GM12878 (cell line): ENCODE results near the gene RAC3. TPM values are rescaled to one million over a fixed set of nuclear protein-coding genes. Genes with fewer than 3 reads are reported as not detected.

Experiments used
- ATAC-seq: fragments of 200-7000 bp; cut with Tn5 transposase; 3 replicates; pipeline ENCODE4 v1.9.1; 2020; ENCODE audit warnings: mild to moderate bottlenecking, moderate library complexity
- BruUV-seq: library from RNA; stranded (reverse); fragments of 400-500 nt; replicated peaks from 2 replicates; lab custom pipeline; 2021; lab: Mats Ljungman, UMichigan
- CTCF ChIA-PET: fragments of 300-600 bp; sonication (Branson Sonifier 250); formaldehyde crosslinking; extraction: SDS; loops from one replicate; lab custom pipeline; 2021; ENCODE audit warnings: inconsistent platforms; lab: Yijun Ruan, JAX
- POLR2A ChIA-PET: fragments of 350-600 bp; formaldehyde crosslinking; extraction: SDS; loops from one replicate; lab custom pipeline; 2021; ENCODE audit warnings: inconsistent platforms; lab: Charles Lee
- RAD21 ChIA-PET: fragments of 300-600 bp; sonication (Branson Sonifier 250); formaldehyde crosslinking; loops from one replicate; lab custom pipeline; 2023; ENCODE audit warnings: antibody characterized with exemption; ENCODE audit not compliant: unreplicated experiment; lab: Charles Lee
- SMC1A ChIA-PET: fragments of 300-600 bp; sonication (Branson Sonifier 250); formaldehyde crosslinking; loops from one replicate; lab custom pipeline; 2023; ENCODE audit not compliant: unreplicated experiment, uncharacterized antibody; lab: Charles Lee
- DNase-seq: peaks from one replicate; pipeline ENCODE4 v3.0.0-alpha.2; 2011; ENCODE audit warnings: low read depth, low spot score
- FAIRE-seq: peaks from 3 replicates; lab custom pipeline; 2011; peaks lifted over from hg19 to GRCh38; lab: Jason Lieb, UNC
- H2AFZ ChIP-seq: 2 replicates; pipeline ENCODE4 v1.6.0; 2011; ENCODE audit warnings: low read depth, low read length, control low read depth; ENCODE audit not compliant: control insufficient read depth
- H3K27ac ChIP-seq: 2 replicates; pipeline ENCODE4 v1.5.1; 2011; ENCODE audit warnings: control low read depth; ENCODE audit not compliant: control insufficient read depth, insufficient read depth
- H3K27me3 ChIP-seq, 2 experiments: replicated peaks in 1 of 2; 2 replicates each; pipeline versions ENCODE4 v1.6.0 to v1.6.1; 2011; ENCODE audit warnings: low read length in 1 of 2; ENCODE audit not compliant: control insufficient read depth in 2 of 2, insufficient read depth in 2 of 2
- H3K36me3 ChIP-seq, 2 experiments: 2 replicates each; pipeline ENCODE4 v1.5.1; 2011; ENCODE audit warnings: low read length in 1 of 2; ENCODE audit not compliant: control insufficient read depth in 2 of 2, insufficient read depth in 2 of 2
- H3K4me1 ChIP-seq: 2 replicates; pipeline ENCODE4 v1.6.1; 2011; ENCODE audit warnings: mild to moderate bottlenecking, low read length, moderate library complexity, mixed read lengths; ENCODE audit not compliant: control insufficient read depth, insufficient read depth
- H3K4me2 ChIP-seq: 2 replicates; pipeline ENCODE4 v1.6.0; 2011; ENCODE audit warnings: control low read depth; ENCODE audit not compliant: control insufficient read depth, insufficient read depth
- H3K4me3 ChIP-seq: fragments of 200-600 bp; sonication (generic); 2 replicates; pipeline ENCODE4 v1.5.1; 2016
- H3K79me2 ChIP-seq: 2 replicates; pipeline ENCODE4 v1.6.0; 2011; ENCODE audit warnings: low read length; ENCODE audit not compliant: control insufficient read depth, insufficient read depth
- H3K9ac ChIP-seq: 2 replicates; pipeline ENCODE4 v1.8.0; 2011; ENCODE audit warnings: low read length, control low read depth, mixed read lengths; ENCODE audit not compliant: control insufficient read depth, insufficient read depth
- H3K9me3 ChIP-seq: replicated peaks from 3 replicates; pipeline ENCODE4 v1.5.1; 2011; ENCODE audit warnings: mild to moderate bottlenecking, low read length; ENCODE audit not compliant: control insufficient read depth, insufficient read depth
- H4K20me1 ChIP-seq: 2 replicates; pipeline ENCODE4 v1.6.0; 2011; ENCODE audit not compliant: control insufficient read depth, insufficient read depth
- POLR2A ChIP-seq: IDR thresholded peaks from 2 replicates; pipeline ENCODE4 v1.6.1; 2011; ENCODE audit warnings: low read depth, mild to moderate bottlenecking, low read length
- TCF12 ChIP-seq: IDR thresholded peaks from 2 replicates; pipeline ENCODE4 v1.6.1; 2011; ENCODE audit warnings: low read depth, mild to moderate bottlenecking, low read length
- ZNF384 ChIP-seq: IDR thresholded peaks from 2 replicates; pipeline ENCODE4 v1.6.1; 2012; ENCODE audit warnings: low read depth, mild to moderate bottlenecking, low read length, improper control_type of control experiment, borderline replicate concordance
- WGBS: methylation state at CpG from one replicate; pipeline ENCODE4 v1.1.6; 2016; ENCODE audit warnings: low lambda C conversion rate; ENCODE audit not compliant: insufficient replicate concordance, insufficient coverage; ENCODE audit errors: missing lambda C conversion rate; 5-methylcytosine and 5-hydroxymethylcytosine counted together
- in situ Hi-C: fragments of 300-500 bp; cut with MboI; formaldehyde crosslinking; loops from 9 replicates; pipeline ENCODE4 v1.14.3; 2018; ENCODE audit warnings: mixed read lengths
- intact Hi-C: fragments of 100-400 bp; cut with micrococcal nuclease; formaldehyde crosslinking; loops from one replicate; pipeline ENCODE4 v1.14.2; 2022; ENCODE audit not compliant: unreplicated experiment
- polyA plus RNA-seq, 11 experiments: library from polyadenylated mRNA; depleted of rRNA in 4 of 11; unstranded in 6 of 11; stranded (reverse) in 5 of 11; fragments of >200 nt; fragmentation: Nextera tagmentation in 4 of 11; fragmentation: Illumina TruSeq in 1 of 11; extraction: Ambion mirVana in 4 of 11; extraction: Trizol in 1 of 11; gene quantifications; 1 replicate in 1 of 11; 2 replicates in 10 of 11; pipeline versions ENCODE4 v1.2.1 to v1.2.3, GENCODE V29; 2011 to 2016; ENCODE audit warnings: inconsistent platforms in 2 of 11, missing spikeins in 2 of 11, low read depth in 1 of 11
- total RNA-seq, 4 experiments: library from RNA; depleted of rRNA in 3 of 4; stranded (reverse); fragments of >200 nt in 3 of 4; fragmentation: Illumina TruSeq in 1 of 4; extraction: Trizol in 1 of 4; gene quantifications; 2 replicates each; pipeline versions ENCODE4 v1.2.1 to v1.2.3, GENCODE V29; 2013 to 2021

RAC3 gene
- total and polyA plus RNA-seq, 10 of the 15 experiments (the other 5 are each of a cell fraction or from before 2014, with no cell fraction given), result 0.11 to 32.9 (median 6.7) TPM

GRCh38 chr17:82011617-82012187, 19.8 kb upstream of the RAC3 start:
- ATAC-seq, result no peak
- ChIA-PET POLR2A (no interaction called here), SMC1A (no interaction called here), RAD21 (no interaction called here), CTCF (no interaction called here)
- 68% methylated on average over 12 of the region's 19 CpGs for whole genome bisulfite sequencing
- no peak overlapping the region for H3K4me2 ChIP-seq
- no peak for FAIRE-seq
- no peak overlapping the region for H3K9ac ChIP-seq
- TF ChIP-seq POLR2A (peak; percentile 14; the same call in 1 of the 2 replicates), TCF12 (no peak)
- no peaks in the 10 kb centered on the region for H3K4me1 ChIP-seq
- H3K9me3 ChIP-seq, result no peaks in the 10 kb centered on the region
- H3K4me3 ChIP-seq, result no peak overlapping the region
- intact Hi-C loops (no loop called here), in situ Hi-C loops (no loop called here)
- no TSS peak for BruUV-seq
- H4K20me1 ChIP-seq, result no peaks in the 10 kb centered on the region
- no peaks in the 10 kb centered on the region for H3K79me2 ChIP-seq
- no peaks in the 10 kb centered on the region for H3K27me3 ChIP-seq
- DNase-seq, result no peak
- H3K36me3 ChIP-seq, result no peaks in the 10 kb centered on the region
- no peak overlapping the region for H3K27ac ChIP-seq
- H2AFZ ChIP-seq, result no peak overlapping the region

GRCh38 chr17:82012261-82012639, 19.2 kb upstream of the RAC3 start:
- Histone ChIP-seq H3K79me2 (no peaks in the 10 kb centered on the region), H3K9me3 (no peaks in the 10 kb centered on the region), H3K36me3 (no peaks in the 10 kb centered on the region), H2AFZ (no peak overlapping the region), H3K27ac (no peak overlapping the region), H4K20me1 (no peaks in the 10 kb centered on the region), H3K4me3 (no peak overlapping the region), H3K4me1 (no peaks in the 10 kb centered on the region), H3K27me3 (no peaks in the 10 kb centered on the region), H3K9ac (no peak overlapping the region), H3K4me2 (no peak overlapping the region)
- POLR2A ChIA-PET, result no interaction called here
- DNase-seq (no peak), ATAC-seq (no peak), FAIRE-seq (no peak)
- SMC1A ChIA-PET, result no interaction called here
- CTCF ChIA-PET, result no interaction called here
- in situ Hi-C loops (no loop called here), intact Hi-C loops (no loop called here)
- BruUV-seq, result no TSS peak
- TF ChIP-seq ZNF384, result no peak
- 0 out of 2 replicates have a peak, but pooled peaks have one; percentile 3 for TF ChIP-seq POLR2A
- WGBS, result 87% methylated on average over 15 of the region's 20 CpGs
- RAD21 ChIA-PET, result no interaction called here
